AG08396 (cell line): ENCODE measurements around the gene IFT57.

Experiments
- DNase-seq: peaks from one replicate; pipeline ENCODE4 v3.0.0; 2012; ENCODE audit warnings: low spot score, mixed read lengths

The IFT57 gene

DNA sequence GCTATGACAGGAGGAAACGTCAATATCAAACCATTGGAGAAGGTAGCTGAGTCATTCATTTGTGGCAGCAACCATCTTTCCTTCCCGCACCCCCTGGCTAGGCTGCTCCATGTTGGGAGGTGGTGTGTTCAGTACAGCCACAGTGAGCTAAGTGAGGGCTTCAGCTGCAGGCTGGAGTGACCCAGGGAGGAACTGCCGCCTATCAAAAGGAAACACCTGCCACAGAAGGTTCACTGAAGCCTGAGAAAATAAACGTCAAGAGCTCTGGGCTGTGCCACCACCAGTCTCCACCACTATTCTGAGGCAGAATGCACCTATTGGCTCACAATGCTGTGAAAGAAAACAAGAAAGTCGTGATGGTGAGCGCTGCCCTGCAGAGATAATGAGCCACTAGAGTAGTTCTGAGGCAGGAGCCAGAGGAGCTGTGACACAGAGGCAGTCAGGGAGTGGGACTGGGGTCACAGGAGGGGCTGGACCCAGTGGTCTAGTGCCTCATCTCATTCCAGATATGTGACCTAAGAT lies 96.6 kb downstream of the IFT57 start:
- no peak for DNase-seq

DNA sequence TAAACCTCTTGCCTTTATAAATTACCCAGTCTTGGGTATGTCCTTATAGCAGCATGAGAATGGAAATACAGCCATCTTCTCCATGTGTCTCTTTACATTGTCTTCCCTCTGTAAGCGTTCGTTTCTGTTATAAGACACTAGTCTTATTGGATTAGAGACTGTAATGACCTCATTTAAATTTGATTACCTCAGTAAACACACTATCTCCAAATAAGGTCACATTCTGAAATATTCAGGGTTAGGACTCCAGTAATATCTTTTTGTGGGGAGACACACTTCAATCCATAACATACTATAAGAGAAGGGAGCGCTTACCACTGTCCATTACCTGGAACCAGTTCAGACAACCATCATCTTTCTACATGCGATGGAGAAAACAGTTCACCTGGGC lies 97.1 kb downstream of the IFT57 start:
- no peak for DNase-seq

DNA sequence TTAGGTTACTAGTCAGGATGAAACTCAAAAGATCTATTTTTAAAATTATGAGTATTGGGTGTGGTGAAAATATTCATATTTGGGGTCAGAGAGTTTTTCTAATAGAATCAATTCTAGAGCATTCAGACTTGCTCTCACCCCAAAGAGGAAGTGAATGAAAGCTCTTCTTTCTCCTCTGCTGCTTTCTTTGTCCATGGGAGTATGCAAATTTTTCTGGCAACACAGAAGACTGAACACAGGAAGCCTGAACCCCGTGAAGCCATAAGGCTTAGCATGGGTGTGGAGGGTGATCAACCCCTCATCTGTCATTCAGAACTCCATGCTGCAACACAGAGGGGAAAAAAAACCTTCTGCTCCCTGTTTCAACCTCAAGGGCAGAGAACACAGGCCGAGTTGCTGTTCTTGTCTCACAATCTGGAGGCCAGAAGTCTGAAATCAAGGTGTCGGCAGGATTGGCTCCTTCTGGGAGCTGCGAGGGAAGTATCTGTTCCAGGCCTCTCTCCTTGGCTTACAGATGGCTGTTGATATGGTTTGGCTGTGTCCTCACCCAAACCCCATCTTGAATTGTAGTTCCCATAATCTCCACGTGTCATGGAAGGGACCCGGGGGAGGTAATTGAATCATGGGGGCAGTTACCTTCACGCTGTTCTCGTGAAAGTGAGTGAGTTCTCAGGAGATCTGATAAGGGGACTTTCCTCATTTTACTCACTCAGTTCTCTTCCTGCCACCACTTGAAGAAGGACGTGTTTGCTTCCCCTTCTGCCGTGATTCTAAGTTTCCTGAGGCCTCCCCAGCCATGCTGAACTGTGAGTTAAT lies 97.7 kb downstream of the IFT57 start:
- no peak for DNase-seq

DNA sequence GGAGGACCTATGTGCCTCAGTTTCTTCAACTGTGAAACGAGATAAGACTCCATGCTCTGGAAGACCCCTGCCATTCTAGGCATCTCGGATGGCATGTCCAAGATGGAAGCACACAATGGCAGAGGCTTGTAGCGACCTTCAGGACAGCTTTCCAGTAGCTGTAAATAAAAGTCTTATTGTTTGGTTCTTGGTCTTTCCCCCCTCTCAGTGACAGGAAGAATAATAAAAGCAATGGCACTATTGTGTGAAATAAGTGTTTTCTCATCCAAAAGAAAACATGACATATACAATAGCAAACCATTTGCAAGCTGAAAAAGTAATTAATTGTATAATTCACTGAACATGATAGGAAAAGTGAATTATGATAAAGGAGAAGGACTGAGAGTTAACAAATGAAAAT lies 98.9 kb downstream of the IFT57 start:
- no peak for DNase-seq

DNA sequence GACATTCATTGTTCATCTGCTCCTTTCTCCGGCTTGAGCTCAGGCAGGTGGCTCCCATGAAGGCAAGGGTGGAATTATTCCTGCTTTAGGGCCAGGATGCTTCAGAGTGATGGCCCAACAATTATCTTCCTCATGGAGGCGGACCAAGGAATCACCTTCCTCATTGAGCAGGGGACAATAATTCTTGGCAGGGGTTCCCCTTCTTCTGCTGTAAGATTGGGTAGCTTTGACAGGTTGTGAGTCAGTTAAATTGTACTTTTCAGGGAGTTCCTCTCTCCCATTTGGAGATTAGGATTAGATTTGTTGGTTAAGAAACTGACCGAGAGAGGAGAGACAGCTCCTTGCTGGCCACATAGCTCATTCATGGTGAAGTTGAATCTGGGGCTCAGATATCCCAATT lies 99.9 kb downstream of the IFT57 start:
- no peak for DNase-seq

DNA sequence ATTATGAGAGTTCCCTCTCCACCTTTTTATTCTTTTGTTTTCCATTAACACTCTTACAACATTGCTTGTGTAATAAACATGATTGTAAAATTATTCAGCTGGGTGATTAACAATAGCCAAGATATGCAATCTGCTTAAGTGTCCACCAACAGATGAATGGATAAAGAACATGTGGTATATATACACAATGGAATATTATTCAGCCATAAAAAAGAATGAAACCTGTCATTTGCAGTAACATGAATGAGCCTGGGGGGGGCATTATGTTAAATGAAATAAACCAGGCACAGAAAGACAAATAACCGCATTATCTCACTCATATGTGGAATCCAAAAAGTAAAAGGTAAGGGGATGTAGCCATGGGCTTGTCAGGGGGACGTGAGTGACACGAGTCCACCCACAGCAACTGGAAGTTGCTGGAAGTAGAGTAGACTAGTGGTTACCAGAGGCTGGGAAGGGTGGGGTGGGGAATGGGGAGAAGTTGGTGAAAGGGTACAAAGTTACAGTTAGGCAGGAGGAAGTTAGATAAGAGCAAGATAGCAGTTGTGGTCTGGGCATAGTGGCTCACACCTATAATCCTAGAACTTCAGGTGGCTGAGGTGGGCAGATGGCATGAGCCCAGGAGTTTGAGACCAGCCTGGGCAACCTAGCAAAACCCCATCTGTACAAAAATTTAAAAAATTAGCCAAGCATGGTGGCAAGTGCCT lies 102.7 kb downstream of the IFT57 start:
- no peak for DNase-seq

DNA sequence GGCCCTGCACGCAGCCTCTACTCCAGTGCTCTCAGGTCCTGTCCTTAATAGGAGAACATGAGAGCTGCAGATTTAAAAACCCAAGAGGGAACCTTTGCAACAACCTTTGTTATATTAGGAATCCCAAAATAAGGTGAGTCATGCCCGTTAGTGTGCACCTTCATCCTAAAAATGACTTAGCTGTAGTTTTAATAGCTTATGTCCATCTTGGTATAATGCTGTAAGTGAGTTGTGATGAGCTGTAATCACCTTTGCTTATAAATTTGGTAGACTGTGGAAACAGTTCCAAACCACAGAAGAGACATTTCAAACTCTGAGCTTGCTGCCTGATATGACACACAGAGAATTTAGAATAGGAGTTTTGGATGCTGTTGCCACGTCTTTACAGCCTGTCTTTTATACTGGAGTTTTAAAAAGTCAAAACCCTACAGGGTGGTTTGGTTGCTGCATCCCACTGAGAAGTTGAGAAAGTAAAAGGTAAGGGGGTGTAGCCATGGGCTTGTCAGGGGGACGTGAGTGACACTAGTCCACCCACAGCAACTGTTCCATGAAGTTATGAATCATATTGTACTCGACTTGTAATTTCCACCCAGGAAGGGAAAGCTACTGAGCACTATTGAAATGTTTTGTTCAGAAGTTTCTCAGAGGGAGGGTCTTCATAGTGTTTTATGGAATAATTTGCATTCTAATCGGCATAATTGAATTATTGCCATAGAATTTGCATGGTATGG lies 104.0 kb downstream of the IFT57 start:
- no peak for DNase-seq

DNA sequence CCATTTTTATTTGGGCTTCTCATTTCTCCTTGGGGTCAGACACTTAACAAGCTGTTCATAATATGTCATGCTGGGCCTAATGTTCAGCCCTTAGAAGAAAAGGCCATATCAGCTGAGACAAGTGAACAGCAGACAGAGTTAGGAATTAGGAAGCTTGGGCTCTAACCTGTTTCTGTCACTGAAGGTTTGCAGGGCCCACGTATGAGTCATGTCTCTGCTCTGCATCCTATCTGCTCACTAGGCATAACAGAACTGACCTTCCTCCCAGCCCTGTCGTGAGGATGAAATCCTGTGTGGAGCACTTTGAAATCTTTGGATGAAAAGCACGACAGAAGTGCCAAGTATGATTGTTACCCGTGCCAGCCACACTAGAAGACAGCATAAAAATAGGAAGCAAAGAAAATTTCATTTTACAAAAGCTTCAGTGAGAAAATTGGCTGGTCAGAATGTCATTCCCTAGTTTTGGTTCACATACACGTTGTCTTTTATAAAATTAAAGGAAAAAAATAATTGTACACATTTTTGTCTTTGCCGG lies 104.9 kb downstream of the IFT57 start:
- DNase-seq: no peak

DNA sequence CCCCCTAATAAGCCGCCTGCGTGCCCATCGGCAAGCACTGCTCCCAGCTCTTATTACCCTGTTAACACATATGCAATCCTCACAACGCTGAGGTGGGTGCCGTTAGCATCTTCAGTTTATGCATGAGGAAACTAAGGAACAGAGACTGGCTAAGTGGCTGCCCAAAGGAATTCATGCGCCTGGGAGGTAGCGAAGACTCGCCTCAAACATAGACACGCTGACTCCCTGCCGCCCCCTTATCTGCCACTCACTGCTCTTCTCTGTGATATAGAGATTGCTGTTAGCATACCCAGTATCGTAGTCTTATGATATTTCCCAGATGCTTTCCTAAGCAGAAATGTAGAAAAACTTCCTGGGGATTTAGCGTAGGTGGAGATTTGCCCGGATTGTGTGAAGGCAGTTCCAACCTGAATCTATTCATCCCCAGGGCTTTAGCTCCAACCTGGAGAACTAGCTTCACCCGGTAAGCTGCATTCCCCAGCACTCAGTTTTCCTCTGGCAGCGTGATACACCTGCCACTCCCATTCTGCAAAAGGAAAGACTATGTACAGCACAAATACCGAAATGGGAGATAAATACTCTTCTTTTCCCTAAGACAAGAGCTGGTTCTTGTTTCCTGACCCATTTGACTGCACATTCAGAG lies 107.7 kb downstream of the IFT57 start:
- DNase-seq: no peak

DNA sequence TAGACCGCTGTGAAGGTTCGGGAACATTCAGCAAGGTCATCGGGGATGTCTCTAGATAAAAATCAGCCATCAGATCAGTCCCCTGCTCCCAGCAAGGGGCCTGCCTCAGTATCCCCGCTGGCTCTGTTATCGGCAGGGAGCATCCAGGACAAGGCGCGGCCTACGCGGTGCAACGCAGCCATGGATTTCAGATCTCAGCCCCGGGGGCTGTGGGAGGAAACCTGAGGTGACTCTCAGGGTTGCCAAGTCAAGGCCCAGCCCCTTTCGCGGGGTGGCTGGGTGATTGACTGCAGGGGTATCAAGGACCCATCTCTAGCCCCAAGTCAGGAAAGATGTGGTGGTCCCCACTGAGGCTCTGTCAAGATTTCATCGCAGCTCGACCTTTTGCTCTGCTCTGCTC lies 108.2 kb downstream of the IFT57 start:
- no peak for DNase-seq

DNA sequence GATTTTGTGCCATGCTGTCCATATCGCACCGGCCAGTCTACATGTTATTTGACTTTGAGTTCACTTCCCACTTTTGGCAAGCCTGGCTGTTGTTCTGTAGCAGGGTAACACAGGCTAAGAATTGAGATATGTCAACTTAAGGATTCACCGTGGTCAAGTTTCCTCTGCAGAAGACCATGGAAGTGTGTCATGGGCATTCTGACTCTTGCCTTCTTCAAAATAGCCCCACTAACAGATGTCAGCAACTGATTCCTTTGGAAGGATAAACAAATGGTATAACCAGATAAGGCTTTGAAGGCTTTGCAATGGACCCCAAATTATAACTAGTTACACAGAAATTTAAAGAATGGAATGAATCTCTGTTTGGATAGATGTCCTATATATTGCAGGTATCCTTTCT lies 111.3 kb downstream of the IFT57 start:
- no peak for DNase-seq
